K562 (cell line): ENCODE data around the gene CAMK2N1. TPM values are rescaled to one million over a fixed set of nuclear protein-coding genes. Genes with fewer than 3 reads are reported as not detected.

ENCODE experiments used
- ATAC-seq: fragments of 200-7000 bp; cut with Tn5 transposase; 3 replicates; pipeline ENCODE4 v1.9.1; 2020; ENCODE audit warnings: moderate library complexity
- BruUV-seq: library from RNA; stranded (reverse); fragments of 400-500 nt; replicated peaks from 2 replicates; lab custom pipeline; 2021; lab: Mats Ljungman, UMichigan
- CTCF ChIA-PET: fragments of 300-600 bp; formaldehyde crosslinking; extraction: SDS; loops from one replicate; lab custom pipeline; 2021; ENCODE audit warnings: low intra/inter-chr PET ratio; lab: Yijun Ruan, JAX
- POLR2A ChIA-PET: fragments of 300-600, 350-650 bp; sonication (Branson Sonifier 250); formaldehyde crosslinking; extraction: SDS; loops from one replicate; lab custom pipeline; 2021; ENCODE audit warnings: antibody characterized with exemption, inconsistent platforms; lab: Yijun Ruan, JAX
- DNase-seq, 4 experiments: peaks; one replicate each; pipeline versions ENCODE4 v3.0.0 to v3.0.0-alpha.2; 2011 to 2018; ENCODE audit warnings: low spot score in 3 of 4, mixed read lengths in 3 of 4; ENCODE audit errors: extremely low read depth in 1 of 4
- FAIRE-seq: peaks from 2 replicates; lab custom pipeline; 2011; peaks lifted over from hg19 to GRCh38; lab: Jason Lieb, UNC
- H2AFZ ChIP-seq: 2 replicates; pipeline ENCODE4 v1.6.0; 2011; ENCODE audit warnings: low read depth, low read length, control low read depth, inconsistent platforms
- H3K27ac ChIP-seq: fragments of 200-600 bp; 3 replicates; pipeline ENCODE4 v1.8.0; 2011; ENCODE audit warnings: low read depth, mild to moderate bottlenecking, control low read depth, inconsistent platforms, low read length, moderate library complexity, mixed read lengths; ENCODE audit errors: extremely low read depth
- H3K27me3 ChIP-seq, 2 experiments: fragments of 300-600 bp in 1 of 2; 2 replicates in 1 of 2; 3 replicates in 1 of 2; pipeline versions ENCODE4 v1.6.0 to v1.8.0; 2011; ENCODE audit warnings: inconsistent platforms in 2 of 2, low read length in 2 of 2, mild to moderate bottlenecking in 1 of 2, mixed read lengths in 1 of 2, moderate library complexity in 1 of 2; ENCODE audit not compliant: control insufficient read depth in 2 of 2, insufficient read depth in 2 of 2
- H3K36me3 ChIP-seq: fragments of 300-600 bp; 3 replicates; pipeline ENCODE4 v1.8.0; 2011; ENCODE audit warnings: mild to moderate bottlenecking, low read length, inconsistent platforms; ENCODE audit not compliant: control insufficient read depth, insufficient read depth
- H3K4me1 ChIP-seq, 2 experiments: fragments of 200-600 bp in 1 of 2; replicated peaks in 1 of 2; 2 replicates in 1 of 2; 3 replicates in 1 of 2; pipeline versions ENCODE4 v1.5.1 to v1.8.0; 2011; ENCODE audit warnings: inconsistent platforms in 2 of 2, low read length in 2 of 2, mild to moderate bottlenecking in 1 of 2, mixed read lengths in 1 of 2, moderate library complexity in 1 of 2; ENCODE audit not compliant: control insufficient read depth in 2 of 2, insufficient read depth in 2 of 2
- H3K4me2 ChIP-seq: 2 replicates; pipeline ENCODE4 v1.6.1; 2011; ENCODE audit warnings: low read length, control low read depth, inconsistent platforms, mixed read lengths; ENCODE audit not compliant: insufficient read depth
- H3K4me3 ChIP-seq: fragments of 200-600 bp; sonication (generic), shearing (Covaris generic); 2 replicates; pipeline ENCODE4 v1.5.1; 2016; ENCODE audit warnings: control low read depth, inconsistent platforms
- H3K79me2 ChIP-seq: fragments of 200-600 bp; 3 replicates; pipeline ENCODE4 v1.8.0; 2011; ENCODE audit warnings: low read length, inconsistent platforms; ENCODE audit not compliant: control insufficient read depth, insufficient read depth
- H3K9ac ChIP-seq, 2 experiments: 2 replicates each; pipeline versions ENCODE4 v1.6.0 to v1.6.1; 2011; ENCODE audit warnings: low read depth in 2 of 2, low read length in 2 of 2, control low read depth in 1 of 2, inconsistent platforms in 1 of 2, mild to moderate bottlenecking in 1 of 2, mixed read lengths in 1 of 2; ENCODE audit not compliant: insufficient read depth in 1 of 2
- H3K9me1 ChIP-seq: one replicate; pipeline ENCODE4 v1.6.0; 2011; ENCODE audit warnings: inconsistent platforms, mild to moderate bottlenecking, low read length, moderate library complexity; ENCODE audit not compliant: control insufficient read depth, insufficient read depth
- H3K9me3 ChIP-seq: replicated peaks from 2 replicates; pipeline ENCODE4 v1.5.1; 2011; ENCODE audit warnings: low read depth, low read length, inconsistent platforms; ENCODE audit not compliant: control insufficient read depth, insufficient read depth
- H4K20me1 ChIP-seq: replicated peaks from 2 replicates; pipeline ENCODE4 v1.6.1; 2011; ENCODE audit warnings: low read length, inconsistent platforms, mixed read lengths; ENCODE audit not compliant: control insufficient read depth, insufficient read depth
- ARID3B ChIP-seq: fragments of 250-450 bp; sonication (Bioruptor Pico); IDR thresholded peaks from 2 replicates; pipeline ENCODE4 v1.4.0; 2020; ENCODE audit warnings: borderline replicate concordance
- ASH1L ChIP-seq: fragments of 450-650 bp; IDR thresholded peaks from 2 replicates; pipeline ENCODE4 v1.6.1; 2018; ENCODE audit warnings: borderline replicate concordance, mild to moderate bottlenecking, low read depth; ENCODE audit not compliant: partially characterized antibody
- ATF1 ChIP-seq, 2 experiments: fragments of 450-650 bp in 1 of 2; IDR thresholded peaks; 2 replicates each; pipeline ENCODE4 v1.6.1; 2016; ENCODE audit warnings: missing compliant biosample characterization in 1 of 2, missing genetic modification characterization in 1 of 2
- CCNT2 ChIP-seq: IDR thresholded peaks from 2 replicates; pipeline ENCODE4 v1.6.1; 2011; ENCODE audit warnings: borderline replicate concordance, low read depth, mild to moderate bottlenecking, moderate library complexity, mixed read lengths, low read length; ENCODE audit not compliant: insufficient read length; ENCODE audit errors: extremely low read depth
- DPF2 ChIP-seq: fragments of 450-650 bp; IDR thresholded peaks from 2 replicates; pipeline ENCODE4 v1.6.1; 2016
- HNRNPL ChIP-seq: fragments of 200-400 bp; formaldehyde crosslinking; IDR thresholded peaks from 2 replicates; pipeline ENCODE4 v1.6.1; 2017; ENCODE audit warnings: low read depth, mild to moderate bottlenecking, low read length
- KAT2B ChIP-seq: IDR thresholded peaks from one replicate; pipeline ENCODE4 v1.6.1; 2012; ENCODE audit warnings: low read depth, mild to moderate bottlenecking, control low read depth, inconsistent platforms, low read length, moderate library complexity
- TRIM28 ChIP-seq: fragments of 450-650 bp; IDR thresholded peaks from 2 replicates; pipeline ENCODE4 v1.6.1; 2017
- YY1 ChIP-seq, 3 experiments: IDR thresholded peaks; 2 replicates each; pipeline ENCODE4 v1.6.1; 2011; ENCODE audit warnings: low read length in 2 of 3, mild to moderate bottlenecking in 2 of 3, moderate library complexity in 2 of 3, borderline replicate concordance in 1 of 3, control low read depth in 1 of 3, low read depth in 1 of 3; ENCODE audit not compliant: insufficient read depth in 3 of 3, insufficient replicate concordance in 2 of 3, control insufficient read depth in 1 of 3, insufficient read length in 1 of 3; ENCODE audit errors: extremely low read depth in 1 of 3
- ZNF134 ChIP-seq: fragments of 250-450 bp; sonication (Bioruptor Pico); conservative IDR thresholded peaks from 2 replicates; pipeline ENCODE4 v1.4.0; 2020
- ZNF239 ChIP-seq: fragments of 250-450 bp; sonication (Bioruptor Pico); IDR thresholded peaks from 2 replicates; pipeline ENCODE4 v1.4.0; 2020; ENCODE audit warnings: mild to moderate bottlenecking
- ZNF584 ChIP-seq: fragments of 200-800 bp; sonication (Bioruptor generic); IDR thresholded peaks from 2 replicates; pipeline ENCODE4 v1.6.1; 2016; ENCODE audit warnings: low read depth, mild to moderate bottlenecking, missing genetic modification characterization, missing compliant biosample characterization
- ZNF589 ChIP-seq: fragments of 200-800 bp; sonication (Bioruptor generic); IDR thresholded peaks from 2 replicates; pipeline ENCODE4 v1.6.1; 2016; ENCODE audit warnings: low read depth, missing genetic modification characterization, missing compliant biosample characterization
- WGBS: fragments of 100-300 bp; shearing (Covaris generic); methylation state at CpG from one replicate; pipeline ENCODE4 v1.1.6; 2016; ENCODE audit warnings: low coverage, mixed read lengths; ENCODE audit not compliant: insufficient coverage; ENCODE audit errors: missing lambda C conversion rate; 5-methylcytosine and 5-hydroxymethylcytosine counted together
- in situ Hi-C: fragments of 300-500 bp; cut with MboI; formaldehyde crosslinking; loops from 4 replicates; pipeline ENCODE4 v1.15.0; 2018; ENCODE audit warnings: inconsistent platforms, mixed read lengths
- intact Hi-C: fragments of 100-400 bp; cut with micrococcal nuclease; formaldehyde crosslinking; loops from 2 replicates; pipeline ENCODE4 v1.14.2; 2022
- polyA plus RNA-seq, 8 experiments: library from polyadenylated mRNA; depleted of rRNA in 4 of 8; stranded (reverse) in 5 of 8; unstranded in 3 of 8; fragments of >200 nt; fragmentation: Nextera tagmentation in 2 of 8; fragmentation: Illumina TruSeq in 1 of 8; extraction: Ambion mirVana in 2 of 8; extraction: Trizol in 1 of 8; gene quantifications; 2 replicates each; pipeline versions ENCODE4 v1.2.1 to v1.2.3, GENCODE V29; 2011 to 2014; ENCODE audit warnings: inconsistent platforms in 1 of 8, missing spikeins in 1 of 8
- total RNA-seq, 7 experiments: library from RNA; depleted of rRNA in 6 of 7; stranded (reverse); fragments of >200 nt in 6 of 7; fragmentation: Illumina TruSeq in 2 of 7; extraction: Trizol in 2 of 7; gene quantifications; 2 replicates each; pipeline versions ENCODE4 v1.2.1 to v1.2.3, GENCODE V29; 2011 to 2021; ENCODE audit warnings: low replicate concordance in 1 of 7
- TF ChIP-seq, protein P1 (sequence below), 2 experiments: fragments of 450-650 bp; conservative IDR thresholded peaks; 2 replicates each; pipeline ENCODE4 v1.6.1; 2017; ENCODE audit warnings: mild to moderate bottlenecking in 2 of 2, moderate library complexity in 2 of 2
- TF ChIP-seq, protein P2 (sequence below): IDR thresholded peaks from 2 replicates; pipeline ENCODE4 v1.6.1; 2011; ENCODE audit not compliant: insufficient read length; ENCODE audit errors: extremely low read depth

Gene CAMK2N1
- total and polyA plus RNA-seq, 9 of the 15 experiments (the other 6 are each of a cell fraction or from before 2014, with no cell fraction given) = 0.09 to 1.4 (median 0.34) TPM

DNA sequence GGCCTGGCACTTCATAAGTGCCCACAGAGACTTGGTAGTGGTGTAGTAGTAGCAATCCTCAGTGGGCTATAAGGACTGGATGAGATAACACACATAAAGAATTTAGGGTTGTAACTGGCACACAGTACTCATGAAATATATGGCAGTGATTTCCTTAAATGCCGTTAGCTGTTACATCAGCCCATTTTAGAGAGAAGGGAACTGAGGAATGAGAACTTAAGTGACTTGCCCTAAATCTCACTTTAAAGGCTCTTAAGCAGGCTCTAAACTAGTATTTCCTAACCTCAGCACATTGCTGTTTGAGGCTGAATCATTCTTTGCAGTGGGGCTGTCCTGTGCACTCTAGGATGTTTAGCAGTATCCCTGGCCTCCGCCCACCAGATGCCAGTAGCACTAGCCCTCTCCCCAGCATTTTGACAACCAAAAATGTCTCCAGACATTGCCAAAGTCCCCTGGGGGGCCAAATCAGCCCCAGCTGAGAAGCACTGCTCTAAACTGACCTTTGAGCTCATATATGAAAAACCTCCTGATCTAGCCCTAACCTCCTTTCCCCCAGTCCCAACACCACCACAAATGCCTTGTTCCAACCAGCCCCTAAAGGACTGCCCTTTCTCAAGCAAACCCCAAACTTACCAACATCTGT lies 11.6 kb downstream of the CAMK2N1 start:
- no peak overlapping the region for H3K4me3 ChIP-seq
- peaks cover 5 to 14% of the 10 kb centered on the region in 2 experiments; a peak in 4 of 5 replicates for H3K4me1 ChIP-seq
- no peaks in the 10 kb centered on the region for H3K9me1 ChIP-seq
- DNase-seq = no peak
- H3K36me3 ChIP-seq = no peaks in the 10 kb centered on the region
- no peak overlapping the region for H3K27ac ChIP-seq
- POLR2A ChIA-PET = no interaction called here
- ATAC-seq = no peak
- no peak for FAIRE-seq
- no peaks in the 10 kb centered on the region; the same call in 1 of the 2 replicates for H4K20me1 ChIP-seq
- CTCF ChIA-PET = no interaction called here
- TF ChIP-seq YY1 (IDR thresholded peaks at IDR 0.05; ENCODE audit: borderline replicate concordance in 1 of 3, control insufficient read depth in 1 of 3, extremely low read depth in 1 of 3, insufficient read depth in 3 of 3, insufficient read length in 1 of 3, insufficient replicate concordance in 2 of 3, low read depth in 1 of 3, low read length in 2 of 3) = no peak
- TF ChIP-seq ARID3B (CRISPR knock-in tag) = no peak
- TF ChIP-seq, protein P1, sequence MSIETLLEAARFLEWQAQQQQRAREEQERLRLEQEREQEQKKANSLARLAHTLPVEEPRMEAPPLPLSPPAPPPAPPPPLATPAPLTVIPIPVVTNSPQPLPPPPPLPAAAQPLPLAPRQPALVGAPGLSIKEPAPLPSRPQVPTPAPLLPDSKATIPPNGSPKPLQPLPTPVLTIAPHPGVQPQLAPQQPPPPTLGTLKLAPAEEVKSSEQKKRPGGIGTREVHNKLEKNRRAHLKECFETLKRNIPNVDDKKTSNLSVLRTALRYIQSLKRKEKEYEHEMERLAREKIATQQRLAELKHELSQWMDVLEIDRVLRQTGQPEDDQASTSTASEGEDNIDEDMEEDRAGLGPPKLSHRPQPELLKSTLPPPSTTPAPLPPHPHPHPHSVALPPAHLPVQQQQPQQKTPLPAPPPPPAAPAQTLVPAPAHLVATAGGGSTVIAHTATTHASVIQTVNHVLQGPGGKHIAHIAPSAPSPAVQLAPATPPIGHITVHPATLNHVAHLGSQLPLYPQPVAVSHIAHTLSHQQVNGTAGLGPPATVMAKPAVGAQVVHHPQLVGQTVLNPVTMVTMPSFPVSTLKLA (conservative IDR thresholded peaks at IDR 0.05) = no peak
- no peak for TF ChIP-seq KAT2B
- TF ChIP-seq ASH1L = no peak
- TF ChIP-seq, protein P2, sequence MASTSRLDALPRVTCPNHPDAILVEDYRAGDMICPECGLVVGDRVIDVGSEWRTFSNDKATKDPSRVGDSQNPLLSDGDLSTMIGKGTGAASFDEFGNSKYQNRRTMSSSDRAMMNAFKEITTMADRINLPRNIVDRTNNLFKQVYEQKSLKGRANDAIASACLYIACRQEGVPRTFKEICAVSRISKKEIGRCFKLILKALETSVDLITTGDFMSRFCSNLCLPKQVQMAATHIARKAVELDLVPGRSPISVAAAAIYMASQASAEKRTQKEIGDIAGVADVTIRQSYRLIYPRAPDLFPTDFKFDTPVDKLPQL = no peak
- TF ChIP-seq ZNF584 (CRISPR knock-in tag) = no peak
- TF ChIP-seq HNRNPL = no peak
- TF ChIP-seq ZNF589 (CRISPR knock-in tag) = no peak
- no peak for TF ChIP-seq ATF1 (CRISPR knock-in tag; IDR thresholded peaks at IDR 0.05)
- no peak for TF ChIP-seq ATF1 (tag; IDR thresholded peaks at IDR 0.05)
- no peak for TF ChIP-seq CCNT2
- no peak for TF ChIP-seq TRIM28
- no peak for TF ChIP-seq DPF2
- no peak for TF ChIP-seq ZNF239 (CRISPR knock-in tag)
- TF ChIP-seq ZNF134 (CRISPR knock-in tag) = no peak
- TF ChIP-seq, all 486 proteins: peak for 0
- Histone ChIP-seq H3K27me3 (peaks cover 3 to 42% of the 10 kb centered on the region in 2 experiments), H3K9ac (no peak overlapping the region), H3K9me3 (no peaks in the 10 kb centered on the region), H3K79me2 (no peaks in the 10 kb centered on the region), H2AFZ (no peak overlapping the region), H3K4me2 (no peak overlapping the region)
- no TSS peak for BruUV-seq
- in situ Hi-C loops (no loop called here), intact Hi-C loops (no loop called here)
- WGBS = 3% methylated on average over 2 of the region's 2 CpGs
